ENCODE data around the gene TXNDC8.

The TXNDC8 gene

DNA sequence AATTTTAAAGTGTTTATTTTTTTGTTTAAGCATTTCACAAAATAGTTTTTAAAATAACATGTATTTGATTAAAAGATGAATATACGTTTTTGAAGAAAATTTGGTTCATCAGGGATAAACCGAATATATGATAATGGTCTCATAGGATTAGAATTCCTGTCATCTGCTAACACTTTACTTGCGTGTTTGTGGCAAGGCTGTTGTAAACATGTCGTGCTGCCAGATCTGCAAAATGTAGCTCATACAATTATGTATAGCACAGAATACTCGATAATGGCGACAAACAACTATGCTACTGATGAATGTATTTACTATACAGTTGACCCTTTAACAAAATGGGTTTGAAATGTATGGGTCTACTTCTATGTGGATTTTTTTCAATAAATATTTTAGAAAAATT lies 7.2 kb upstream of the TXNDC8 start:
- no peaks in the 10 kb centered on the region for H3K9me3 ChIP-seq (ENCODE audit: low read length)
- H3K36me3 ChIP-seq (ENCODE audit: insufficient read depth, low read length) = no peaks in the 10 kb centered on the region
- no peak overlapping the region for H3K27ac ChIP-seq (ENCODE audit: low read depth, low read length)
- no peaks in the 10 kb centered on the region for H3K4me1 ChIP-seq (ENCODE audit: insufficient read depth, low read length)
- H3K27me3 ChIP-seq (ENCODE audit: control insufficient read depth in 1 of 2, insufficient read depth in 2 of 2, low read length in 2 of 2) = no peaks in the 10 kb centered on the region
- H3K4me3 ChIP-seq (ENCODE audit: low read depth in 1 of 2, low read length in 2 of 2) = no peak overlapping the region
- no peak overlapping the region for H3K9ac ChIP-seq (ENCODE audit: low read length)

DNA sequence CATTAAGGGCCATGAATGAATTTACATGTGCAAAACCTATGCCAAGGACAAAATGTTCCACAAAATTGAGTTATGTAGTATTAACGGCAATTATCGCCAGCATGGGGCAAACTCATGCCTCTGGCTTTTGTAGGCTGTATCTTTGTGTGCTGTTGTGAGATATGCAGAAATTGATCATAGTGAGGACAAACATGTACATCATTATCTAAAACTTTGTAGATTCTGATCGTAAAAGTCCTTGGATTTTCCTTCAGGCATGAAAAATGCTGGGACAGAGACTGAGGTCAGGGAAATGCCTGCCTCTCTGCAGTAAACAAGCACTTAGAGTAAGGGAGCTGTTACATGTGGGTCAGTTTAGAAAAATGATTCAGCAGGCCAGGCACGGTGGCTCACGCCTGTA lies 5.9 kb upstream of the TXNDC8 start:
- Histone ChIP-seq H3K36me3 (ENCODE audit: insufficient read depth, low read length) (no peaks in the 10 kb centered on the region), H3K27me3 (ENCODE audit: control insufficient read depth in 1 of 2, insufficient read depth in 2 of 2, low read length in 2 of 2) (no peaks in the 10 kb centered on the region), H3K9me3 (ENCODE audit: low read length) (no peaks in the 10 kb centered on the region), H3K4me3 (ENCODE audit: low read depth in 1 of 2, low read length in 2 of 2) (no peak overlapping the region), H3K9ac (ENCODE audit: low read length) (no peak overlapping the region), H3K4me1 (ENCODE audit: insufficient read depth, low read length) (no peaks in the 10 kb centered on the region), H3K27ac (ENCODE audit: low read depth, low read length) (no peak overlapping the region)

DNA sequence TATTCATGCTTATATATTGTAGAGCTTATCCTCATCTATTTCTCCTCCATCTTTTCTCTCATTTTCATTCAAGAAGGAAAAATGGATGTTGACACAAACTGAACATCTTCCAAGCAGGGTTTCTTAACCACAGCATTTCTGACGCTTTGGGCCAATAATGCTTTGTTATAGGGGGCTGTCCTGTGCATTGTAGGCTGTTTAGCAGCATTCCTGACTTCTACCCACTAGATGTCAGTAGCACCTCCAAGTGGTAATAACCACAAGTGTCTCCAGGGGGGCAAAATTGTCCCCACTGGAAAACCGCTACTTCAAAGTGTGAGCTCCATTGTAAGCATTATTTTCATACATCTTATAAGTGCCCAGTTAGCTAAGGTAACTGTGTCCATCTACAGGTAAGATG lies 2.6 kb upstream of the TXNDC8 start:
- Histone ChIP-seq H3K36me3 (ENCODE audit: insufficient read depth, low read length) (no peaks in the 10 kb centered on the region), H3K27ac (ENCODE audit: low read depth, low read length) (no peak overlapping the region), H3K4me1 (ENCODE audit: insufficient read depth, low read length) (no peaks in the 10 kb centered on the region)

DNA sequence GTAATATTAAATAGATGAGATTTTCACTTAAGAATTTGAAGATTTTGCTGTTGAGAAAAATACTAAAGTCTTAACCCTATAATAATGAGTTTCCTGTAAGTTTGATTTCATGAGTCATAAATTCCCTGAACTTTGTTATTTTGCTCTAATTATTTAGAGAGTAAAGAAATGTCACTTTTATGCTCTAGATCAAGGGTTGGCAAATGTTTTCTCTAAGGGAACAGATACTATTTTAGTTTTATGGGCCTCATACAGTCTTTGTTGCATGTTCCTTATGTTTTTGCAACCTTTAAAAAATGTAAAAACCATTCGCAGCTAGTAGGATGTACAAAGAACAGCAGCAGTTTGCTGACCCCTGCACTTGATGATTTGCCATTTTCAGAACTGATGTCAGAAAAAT lies 480 bp upstream of the TXNDC8 start:
- Histone ChIP-seq H3K27ac (ENCODE audit: low read depth, low read length) (no peak overlapping the region), H3K4me3 (ENCODE audit: low read depth in 1 of 2, low read length in 2 of 2) (no peak overlapping the region), H3K27me3 (ENCODE audit: control insufficient read depth in 1 of 2, insufficient read depth in 2 of 2, low read length in 2 of 2) (no peaks in the 10 kb centered on the region), H3K9me3 (ENCODE audit: low read length) (no peaks in the 10 kb centered on the region), H3K36me3 (ENCODE audit: insufficient read depth, low read length) (no peaks in the 10 kb centered on the region), H3K4me1 (ENCODE audit: insufficient read depth, low read length) (no peaks in the 10 kb centered on the region), H3K9ac (ENCODE audit: low read length) (no peak overlapping the region)

More for the DNA sequence above, 2.6 kb upstream of the TXNDC8 start:
- Histone ChIP-seq H3K9me3 (ENCODE audit: low read length) (no peaks in the 10 kb centered on the region), H3K9ac (ENCODE audit: low read length) (no peak overlapping the region), H3K4me3 (ENCODE audit: low read depth in 1 of 2, low read length in 2 of 2) (no peak overlapping the region), H3K27me3 (ENCODE audit: control insufficient read depth in 1 of 2, insufficient read depth in 2 of 2, low read length in 2 of 2) (no peaks in the 10 kb centered on the region)

DNA sequence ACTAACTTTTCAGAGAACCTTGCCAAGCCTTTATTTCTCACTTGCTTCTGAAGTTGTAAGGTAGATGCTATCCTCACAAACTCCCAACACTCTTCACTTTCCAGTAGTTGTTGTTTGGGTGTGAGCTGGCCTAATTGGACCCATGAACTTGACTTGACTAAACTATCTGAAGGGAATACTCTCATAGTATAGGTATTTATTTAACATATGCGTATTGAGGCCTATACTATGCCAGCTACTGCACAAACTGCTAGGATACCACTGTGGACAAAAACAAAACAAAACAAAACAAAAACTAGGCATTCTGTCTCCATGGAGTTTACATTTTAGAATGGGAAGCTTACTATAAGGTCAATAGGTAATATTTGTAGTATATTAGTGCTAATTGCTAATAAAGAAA lies 1.3 kb downstream of the TXNDC8 start:
- H3K9ac ChIP-seq (ENCODE audit: low read length) = no peak overlapping the region
- H3K9me3 ChIP-seq (ENCODE audit: low read length) = no peaks in the 10 kb centered on the region
- H3K36me3 ChIP-seq (ENCODE audit: insufficient read depth, low read length) = no peaks in the 10 kb centered on the region
- H3K4me3 ChIP-seq (ENCODE audit: low read depth in 1 of 2, low read length in 2 of 2) = no peak overlapping the region
- no peaks in the 10 kb centered on the region for H3K27me3 ChIP-seq (ENCODE audit: control insufficient read depth in 1 of 2, insufficient read depth in 2 of 2, low read length in 2 of 2)
- no peaks in the 10 kb centered on the region for H3K4me1 ChIP-seq (ENCODE audit: insufficient read depth, low read length)
- no peak overlapping the region for H3K27ac ChIP-seq (ENCODE audit: low read depth, low read length)

DNA sequence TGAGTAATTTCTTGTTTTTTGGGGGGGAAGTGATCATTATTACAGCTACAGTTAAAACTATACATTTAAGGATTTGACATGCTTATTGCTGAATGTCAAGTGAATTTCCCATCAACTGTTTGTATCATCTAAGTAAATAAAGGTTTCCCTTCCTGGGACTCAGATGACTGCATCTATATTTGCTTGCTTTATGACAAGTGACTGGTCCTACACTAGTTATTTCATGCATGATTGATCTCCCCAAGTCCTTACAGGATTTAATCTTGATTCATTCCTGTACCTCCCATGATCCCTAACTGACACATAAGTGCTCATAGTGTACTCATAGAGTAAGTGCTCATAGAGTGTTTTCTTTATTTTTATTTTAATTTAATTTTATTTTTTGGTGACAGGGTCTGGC lies 2.8 kb downstream of the TXNDC8 start:
- no peaks in the 10 kb centered on the region for H3K9me3 ChIP-seq (ENCODE audit: low read length)
- H3K4me1 ChIP-seq (ENCODE audit: insufficient read depth, low read length) = no peaks in the 10 kb centered on the region
- no peak overlapping the region for H3K4me3 ChIP-seq (ENCODE audit: low read depth in 1 of 2, low read length in 2 of 2)
- no peaks in the 10 kb centered on the region for H3K27me3 ChIP-seq (ENCODE audit: control insufficient read depth in 1 of 2, insufficient read depth in 2 of 2, low read length in 2 of 2)
- no peaks in the 10 kb centered on the region for H3K36me3 ChIP-seq (ENCODE audit: insufficient read depth, low read length)
- H3K9ac ChIP-seq (ENCODE audit: low read length) = no peak overlapping the region
- no peak overlapping the region for H3K27ac ChIP-seq (ENCODE audit: low read depth, low read length)

DNA sequence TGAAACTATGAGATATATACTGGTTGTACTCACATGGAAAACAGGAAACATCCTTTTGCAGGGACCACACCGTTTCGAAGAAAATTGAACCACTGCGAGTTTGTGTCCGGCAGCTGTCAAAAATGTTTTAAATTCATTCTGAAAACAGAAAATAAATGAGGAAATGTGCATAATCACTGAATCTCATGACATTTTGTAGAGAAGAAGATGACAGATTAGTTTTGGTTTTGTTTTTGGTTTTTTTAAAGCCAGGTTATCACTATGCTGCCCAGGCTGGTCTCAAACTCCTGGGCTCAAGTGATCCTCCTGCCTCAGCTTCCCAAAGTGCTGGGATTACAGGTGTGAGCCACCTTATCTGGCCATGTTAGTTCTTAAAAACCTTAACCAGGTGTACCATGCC lies 3.5 kb downstream of the TXNDC8 start:
- Histone ChIP-seq H3K9ac (ENCODE audit: low read length) (no peak overlapping the region), H3K36me3 (ENCODE audit: insufficient read depth, low read length) (no peaks in the 10 kb centered on the region), H3K4me3 (ENCODE audit: low read depth in 1 of 2, low read length in 2 of 2) (no peak overlapping the region), H3K27ac (ENCODE audit: low read depth, low read length) (no peak overlapping the region), H3K9me3 (ENCODE audit: low read length) (no peaks in the 10 kb centered on the region), H3K4me1 (ENCODE audit: insufficient read depth, low read length) (no peaks in the 10 kb centered on the region), H3K27me3 (ENCODE audit: control insufficient read depth in 1 of 2, insufficient read depth in 2 of 2, low read length in 2 of 2) (no peaks in the 10 kb centered on the region)

DNA sequence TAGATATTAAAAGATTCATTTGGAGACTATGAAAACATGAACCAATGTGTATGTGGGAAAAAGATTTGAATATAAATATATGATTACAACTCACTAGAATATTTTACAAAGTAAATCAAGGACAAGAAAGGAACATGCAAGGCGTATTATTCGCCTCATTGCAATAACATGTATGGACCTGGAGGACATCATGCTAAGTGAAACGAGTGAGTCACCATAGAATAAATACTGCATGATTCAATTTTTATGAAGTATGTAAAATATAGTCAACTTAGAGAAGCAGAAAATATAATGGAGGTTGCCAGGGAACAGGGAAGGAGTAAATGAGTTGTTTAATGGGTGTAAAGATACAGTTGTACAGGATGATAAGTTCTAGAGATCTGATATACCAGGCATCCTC lies 4.9 kb downstream of the TXNDC8 start:
- Histone ChIP-seq H3K4me1 (ENCODE audit: insufficient read depth, low read length) (no peaks in the 10 kb centered on the region), H3K36me3 (ENCODE audit: insufficient read depth, low read length) (no peaks in the 10 kb centered on the region), H3K9ac (ENCODE audit: low read length) (no peak overlapping the region), H3K27me3 (ENCODE audit: control insufficient read depth in 1 of 2, insufficient read depth in 2 of 2, low read length in 2 of 2) (no peaks in the 10 kb centered on the region), H3K4me3 (ENCODE audit: low read depth in 1 of 2, low read length in 2 of 2) (no peak overlapping the region), H3K27ac (ENCODE audit: low read depth, low read length) (no peak overlapping the region), H3K9me3 (ENCODE audit: low read length) (no peaks in the 10 kb centered on the region)

DNA sequence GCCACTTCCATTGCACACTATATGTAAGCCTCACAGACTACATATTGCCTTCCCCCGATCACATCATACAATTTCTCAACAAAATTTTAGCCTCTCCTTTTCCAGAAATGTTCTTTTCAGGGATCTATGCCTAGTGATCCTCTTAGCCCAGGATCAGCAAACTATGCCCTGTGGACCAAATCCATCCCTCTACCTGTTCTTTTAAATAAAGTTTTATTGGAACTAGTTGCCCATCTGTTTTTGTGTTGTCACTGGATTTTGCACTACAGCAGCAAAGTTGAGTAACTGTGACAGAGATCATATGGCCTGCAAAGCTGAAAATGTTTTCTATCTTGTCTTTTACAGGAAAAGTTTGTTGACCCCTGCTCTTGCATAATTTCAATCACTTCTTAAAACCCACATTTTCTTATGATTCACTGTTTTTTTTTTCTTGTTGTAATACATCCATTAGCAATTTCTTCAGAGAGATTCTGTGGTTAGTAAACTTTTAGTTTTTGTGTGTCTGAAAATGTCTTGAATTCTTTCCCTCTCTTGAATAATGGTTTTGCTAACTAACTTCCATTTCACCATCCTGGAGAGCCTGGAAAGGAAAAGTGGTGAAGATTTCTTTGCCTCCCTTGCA lies 7.1 kb downstream of the TXNDC8 start:
- Histone ChIP-seq H3K27me3 (ENCODE audit: control insufficient read depth in 1 of 2, insufficient read depth in 2 of 2, low read length in 2 of 2) (no peaks in the 10 kb centered on the region), H3K9me3 (ENCODE audit: low read length) (no peaks in the 10 kb centered on the region), H3K36me3 (ENCODE audit: insufficient read depth, low read length) (no peaks in the 10 kb centered on the region), H3K9ac (ENCODE audit: low read length) (no peak overlapping the region), H3K27ac (ENCODE audit: low read depth, low read length) (no peak overlapping the region), H3K4me1 (ENCODE audit: insufficient read depth, low read length) (no peaks in the 10 kb centered on the region), H3K4me3 (ENCODE audit: low read depth in 1 of 2, low read length in 2 of 2) (no peak overlapping the region)

DNA sequence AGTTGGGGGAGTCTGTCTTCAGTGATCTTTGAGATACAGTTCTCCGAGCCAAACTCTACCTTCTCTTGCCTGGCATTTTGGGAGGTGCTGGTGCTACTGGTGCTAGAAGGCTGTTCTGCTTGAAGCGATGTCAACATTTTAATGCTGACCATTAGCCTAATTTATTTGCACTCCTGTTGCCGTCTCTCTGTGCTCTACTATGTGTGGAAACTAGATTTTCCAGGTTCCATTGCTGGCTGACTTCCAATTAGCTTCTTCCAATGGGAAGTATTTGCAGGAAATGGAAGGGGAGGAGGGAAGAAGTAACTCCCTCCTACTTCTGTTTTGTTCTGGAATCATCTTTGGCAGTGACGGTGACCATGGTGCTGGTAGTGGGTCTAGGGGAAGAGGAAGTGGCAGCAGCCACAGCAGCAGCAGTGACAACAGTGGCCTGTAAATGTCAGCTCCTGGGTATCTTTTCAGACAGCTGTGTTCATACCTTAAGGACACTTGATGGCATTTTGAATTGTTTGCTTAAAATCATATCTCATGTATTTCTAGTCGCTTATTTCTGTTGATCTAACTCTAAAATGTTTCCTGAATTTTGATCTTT lies 7.9 kb downstream of the TXNDC8 start:
- Histone ChIP-seq H3K36me3 (ENCODE audit: insufficient read depth, low read length) (no peaks in the 10 kb centered on the region), H3K9ac (ENCODE audit: low read length) (no peak overlapping the region), H3K4me1 (ENCODE audit: insufficient read depth, low read length) (no peaks in the 10 kb centered on the region), H3K9me3 (ENCODE audit: low read length) (no peaks in the 10 kb centered on the region), H3K27me3 (ENCODE audit: control insufficient read depth in 1 of 2, insufficient read depth in 2 of 2, low read length in 2 of 2) (no peaks in the 10 kb centered on the region), H3K27ac (ENCODE audit: low read depth, low read length) (no peak overlapping the region), H3K4me3 (ENCODE audit: low read depth in 1 of 2, low read length in 2 of 2) (no peak overlapping the region)

DNA sequence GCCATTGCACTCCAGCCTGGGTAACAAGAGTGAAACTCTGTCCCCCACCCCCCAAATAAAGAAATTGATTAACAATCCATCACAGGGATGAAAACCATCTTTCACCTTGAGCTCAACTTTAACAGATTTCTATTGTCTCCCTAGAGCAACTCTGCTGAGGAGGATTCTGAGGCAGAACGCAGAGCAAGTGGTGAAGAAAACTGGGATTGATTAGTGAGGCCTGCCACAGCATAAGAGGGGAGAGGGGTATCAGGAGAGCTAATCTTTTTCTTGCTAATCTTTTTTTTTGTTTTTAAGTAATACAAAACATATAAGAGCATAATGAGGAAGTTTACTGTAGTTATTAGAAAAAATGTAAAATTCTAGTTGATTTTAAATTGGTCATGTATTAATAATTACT lies 8.9 kb downstream of the TXNDC8 start:
- H3K9me3 ChIP-seq (ENCODE audit: low read length) = no peaks in the 10 kb centered on the region
- no peaks in the 10 kb centered on the region for H3K27me3 ChIP-seq (ENCODE audit: control insufficient read depth in 1 of 2, insufficient read depth in 2 of 2, low read length in 2 of 2)
- no peaks in the 10 kb centered on the region for H3K4me1 ChIP-seq (ENCODE audit: insufficient read depth, low read length)
- H3K9ac ChIP-seq (ENCODE audit: low read length) = no peak overlapping the region
- no peaks in the 10 kb centered on the region for H3K36me3 ChIP-seq (ENCODE audit: insufficient read depth, low read length)
- no peak overlapping the region for H3K4me3 ChIP-seq (ENCODE audit: low read depth in 1 of 2, low read length in 2 of 2)
- no peak overlapping the region for H3K27ac ChIP-seq (ENCODE audit: low read depth, low read length)

DNA sequence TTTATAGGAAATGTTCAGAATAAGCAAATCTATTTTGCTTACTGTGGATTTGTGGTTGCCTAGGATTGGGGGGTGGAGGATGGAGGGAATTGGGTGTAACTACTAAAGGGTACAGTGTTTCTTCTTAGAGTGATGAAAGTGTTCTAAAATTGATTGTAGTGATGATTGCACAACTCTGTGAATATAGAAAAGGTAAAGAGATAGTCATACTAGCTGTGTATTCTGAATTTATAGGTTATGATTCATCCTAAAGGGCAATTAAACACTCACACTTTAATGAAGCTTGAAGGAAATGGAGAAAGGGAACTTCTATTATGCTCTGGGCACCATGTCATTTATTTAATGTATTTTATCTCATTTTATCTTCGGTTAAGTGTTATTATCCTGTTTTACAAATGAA lies 9.9 kb downstream of the TXNDC8 start:
- Histone ChIP-seq H3K9ac (ENCODE audit: low read length) (no peak overlapping the region), H3K4me1 (ENCODE audit: insufficient read depth, low read length) (no peaks in the 10 kb centered on the region), H3K9me3 (ENCODE audit: low read length) (no peaks in the 10 kb centered on the region), H3K27ac (ENCODE audit: low read depth, low read length) (no peak overlapping the region), H3K36me3 (ENCODE audit: insufficient read depth, low read length) (no peaks in the 10 kb centered on the region), H3K4me3 (ENCODE audit: low read depth in 1 of 2, low read length in 2 of 2) (no peak overlapping the region), H3K27me3 (ENCODE audit: control insufficient read depth in 1 of 2, insufficient read depth in 2 of 2, low read length in 2 of 2) (no peaks in the 10 kb centered on the region)

Measured in muscle layer of colon (tissue), 2 donors.